HL-60/S4 (cell line): ENCODE results near the gene TECTB.

Source experiments
- in situ Hi-C: fragments of 300-500 bp; cut with MboI; formaldehyde crosslinking; loops from 2 replicates; pipeline ENCODE4 v1.14.3; 2022; ENCODE audit warnings: low sequenced_read_pairs

TECTB gene

DNA sequence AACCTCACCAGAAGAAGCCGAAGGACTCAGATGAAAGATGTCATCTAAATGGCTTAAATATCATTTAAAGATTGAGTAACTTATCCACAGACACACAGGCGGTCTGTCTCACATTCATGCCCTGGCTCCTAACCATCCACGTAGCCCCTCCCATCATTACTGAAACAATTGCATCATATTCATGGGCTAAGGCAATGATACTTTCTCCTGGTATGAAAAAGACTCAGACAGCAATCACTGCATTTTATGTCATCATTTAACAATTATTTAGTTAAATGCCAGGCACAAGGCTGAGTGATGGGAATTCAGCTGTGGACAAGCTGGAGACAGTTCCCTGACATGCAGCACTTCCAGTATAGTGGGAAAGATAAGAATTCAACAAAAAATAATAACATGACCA, 11.2 kb upstream of the TECTB start:
- in situ Hi-C loops = no loop called here

DNA sequence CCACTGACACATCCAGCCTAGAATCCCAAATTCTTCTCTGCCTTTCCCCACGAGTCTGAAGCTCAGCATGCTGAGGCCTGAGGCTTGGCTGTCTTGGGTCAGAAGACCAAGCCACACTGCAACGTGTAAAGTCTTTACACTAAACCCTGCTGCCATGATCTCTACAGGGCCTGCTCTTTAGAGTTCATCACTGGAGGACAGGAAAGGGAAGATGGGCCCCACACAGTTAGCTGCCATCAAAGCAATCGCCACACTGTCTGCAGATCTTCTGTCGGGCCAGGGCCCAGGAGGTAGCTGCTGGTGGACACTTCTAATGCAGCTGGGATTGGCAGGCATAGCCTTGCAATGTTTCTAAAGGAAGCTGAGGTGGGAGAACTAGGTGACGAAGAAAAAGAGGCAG, 8.4 kb upstream of the TECTB start:
- in situ Hi-C loops = no loop called here

GRCh38 chr10:112275512-112276245, 7.5 kb upstream of the TECTB start:
- in situ Hi-C loops = no loop called here

- in situ Hi-C loops = no loop called here
Measured at GRCh38 chr10:112278871-112279270, 4.3 kb upstream of the TECTB start.

DNA sequence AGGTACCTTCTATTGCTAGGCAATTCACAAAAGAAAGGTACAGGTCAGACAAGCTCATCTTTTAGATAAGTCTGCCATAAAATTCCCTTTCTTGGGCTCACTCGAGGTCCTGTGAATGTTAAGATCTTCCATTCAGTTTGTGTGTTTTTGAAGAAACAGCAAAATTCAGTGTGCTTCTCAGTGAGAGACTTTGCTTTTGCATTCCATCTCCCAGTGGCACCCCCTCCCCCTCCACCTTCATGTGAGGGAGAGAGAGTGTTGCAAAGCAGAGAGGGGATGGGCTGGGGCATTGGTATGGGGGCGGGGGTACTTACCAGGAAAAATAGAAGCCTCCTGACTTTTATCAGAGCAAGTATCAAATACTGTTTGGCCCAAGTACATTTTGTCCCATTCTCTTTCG, 3.8 kb upstream of the TECTB start:
- in situ Hi-C loops = no loop called here

DNA sequence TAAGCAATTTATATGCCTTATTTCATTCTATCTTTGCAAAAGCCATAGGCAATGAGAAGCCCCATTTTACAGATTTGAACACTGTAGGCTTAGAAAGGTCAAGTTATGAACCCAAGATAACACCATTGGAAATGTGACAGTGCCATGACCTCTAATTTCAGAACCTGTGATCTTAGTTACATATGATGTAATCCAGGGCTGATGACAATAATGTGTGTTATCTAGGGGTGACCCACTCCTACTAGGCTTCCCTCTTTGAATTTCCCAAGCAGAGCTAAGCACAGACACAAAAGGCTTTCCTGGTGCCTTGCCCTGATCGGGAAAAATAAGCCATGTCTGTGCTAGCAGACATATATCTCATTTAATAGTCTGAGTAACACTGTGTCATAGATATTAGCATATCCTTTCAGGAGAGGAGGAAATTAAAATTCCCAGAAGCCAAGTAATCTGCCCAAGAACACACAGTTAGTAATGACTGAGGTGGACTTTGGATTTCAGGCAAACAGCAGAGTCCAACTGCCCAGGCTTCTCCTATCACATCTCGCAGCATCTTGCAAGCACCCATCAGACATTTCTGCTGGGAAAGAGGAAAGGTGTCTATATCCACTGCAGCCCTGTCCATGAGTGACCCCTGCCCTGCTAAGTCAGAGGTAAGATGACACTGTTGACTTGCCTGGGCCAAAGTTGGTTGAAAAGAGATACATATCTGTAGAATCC, 2.8 kb upstream of the TECTB start:
- in situ Hi-C loops = no loop called here

DNA sequence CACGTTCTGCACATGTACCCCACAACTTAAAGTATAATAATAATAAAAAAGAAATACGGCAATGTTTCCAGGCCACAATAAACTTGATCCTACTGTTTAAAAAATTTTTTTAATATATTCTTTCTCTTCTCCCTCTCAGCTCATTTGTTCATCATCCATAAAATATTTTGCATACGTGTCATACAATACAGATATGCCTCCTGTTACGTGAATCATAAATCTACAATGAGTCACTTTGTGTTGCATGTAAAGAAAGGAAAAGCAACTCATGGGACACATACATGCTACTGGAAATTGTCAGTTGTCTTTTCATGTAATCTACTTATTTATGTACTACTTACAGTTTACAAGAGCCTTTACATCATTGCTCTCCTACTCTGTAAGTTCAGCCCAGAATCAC, 1.1 kb upstream of the TECTB start:
- in situ Hi-C loops = no loop called here

- in situ Hi-C loops = no loop called here
Measured at GRCh38 chr10:112286837-112287818, 3.9 kb downstream of the TECTB start.

DNA sequence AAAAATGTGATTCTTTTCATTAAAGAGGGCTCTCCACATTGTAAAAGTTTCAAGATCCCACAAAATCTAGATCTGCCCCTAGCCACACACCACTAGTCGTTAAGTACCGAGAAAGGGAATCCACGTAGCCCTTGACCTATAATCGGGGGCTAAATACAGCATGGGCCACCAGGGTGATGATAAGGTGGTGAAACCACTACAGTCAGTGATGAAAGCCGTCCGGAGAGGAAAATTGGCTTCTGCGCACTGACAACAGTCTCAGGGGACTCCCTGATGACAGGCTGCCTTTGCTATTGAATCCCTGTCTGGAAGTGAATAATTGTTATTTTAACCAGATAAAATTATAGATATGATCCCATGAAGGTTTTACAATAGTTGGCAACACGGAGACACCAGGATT, 4.6 kb downstream of the TECTB start:
- in situ Hi-C loops = no loop called here

DNA sequence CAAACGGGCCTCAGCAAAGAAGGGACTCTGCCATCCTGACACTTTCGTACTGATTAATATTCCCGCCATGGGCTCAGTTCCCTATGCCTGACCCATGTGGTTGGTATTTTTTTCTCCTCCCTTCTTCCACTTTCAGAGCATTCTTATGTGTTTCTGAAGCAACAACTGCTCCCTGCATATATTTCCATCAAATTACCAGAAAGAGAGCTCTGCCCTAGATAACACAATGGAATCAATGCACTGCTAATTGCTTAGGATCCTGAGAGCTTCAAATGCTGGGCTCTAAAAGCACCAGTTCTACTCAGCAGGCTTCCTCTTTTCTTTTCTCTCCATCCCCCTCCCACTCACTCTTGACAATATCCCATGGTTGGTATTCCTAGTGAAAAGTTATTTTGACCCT, 5.3 kb downstream of the TECTB start:
- in situ Hi-C loops = no loop called here

GRCh38 chr10:112289373-112290053, 6.3 kb downstream of the TECTB start:
- in situ Hi-C loops = no loop called here

GRCh38 chr10:112290054-112290373, 6.8 kb downstream of the TECTB start:
- in situ Hi-C loops = no loop called here

DNA sequence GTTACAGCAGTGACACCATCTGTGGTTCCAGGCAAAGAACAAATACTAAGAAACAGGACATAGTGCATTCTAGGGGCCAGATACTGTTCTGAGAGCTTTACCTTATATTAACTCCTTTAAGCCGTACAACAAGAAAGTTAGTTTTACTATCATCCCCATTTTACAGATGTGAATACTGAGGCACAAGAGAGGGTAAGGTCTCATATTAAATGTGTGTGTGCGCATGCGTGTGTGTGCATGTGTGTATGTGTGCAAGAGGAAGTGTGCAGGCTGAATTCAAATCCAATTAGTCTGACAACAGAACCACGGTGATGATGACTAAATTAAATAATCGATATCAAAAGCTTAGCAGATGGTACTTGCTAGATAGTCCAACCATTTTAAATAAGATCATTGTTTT, 11.0 kb downstream of the TECTB start:
- in situ Hi-C loops = no loop called here

- in situ Hi-C loops = no loop called here
Measured at GRCh38 chr10:112295853-112296830, 12.9 kb downstream of the TECTB start.

DNA sequence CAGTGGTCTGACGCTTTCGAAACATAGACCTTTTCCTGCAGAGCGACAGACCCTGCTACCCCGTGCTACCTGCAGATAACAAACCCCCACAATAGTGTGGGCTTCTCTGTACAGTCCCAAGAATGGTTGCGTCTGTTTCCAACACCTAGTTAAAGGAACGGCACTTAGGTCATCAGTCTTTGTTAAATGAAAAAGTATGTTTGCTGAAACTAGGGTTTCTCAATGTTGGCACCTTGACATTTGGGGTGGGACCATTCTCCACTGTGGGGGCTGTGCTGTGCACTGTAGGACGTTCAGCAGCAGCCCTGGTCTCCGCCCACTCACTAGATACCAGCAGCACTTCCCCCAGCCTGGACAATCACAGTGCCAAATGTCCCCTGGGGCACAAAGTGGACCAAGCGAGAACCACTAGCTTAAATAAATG, 13.7 kb downstream of the TECTB start:
- in situ Hi-C loops = no loop called here

DNA sequence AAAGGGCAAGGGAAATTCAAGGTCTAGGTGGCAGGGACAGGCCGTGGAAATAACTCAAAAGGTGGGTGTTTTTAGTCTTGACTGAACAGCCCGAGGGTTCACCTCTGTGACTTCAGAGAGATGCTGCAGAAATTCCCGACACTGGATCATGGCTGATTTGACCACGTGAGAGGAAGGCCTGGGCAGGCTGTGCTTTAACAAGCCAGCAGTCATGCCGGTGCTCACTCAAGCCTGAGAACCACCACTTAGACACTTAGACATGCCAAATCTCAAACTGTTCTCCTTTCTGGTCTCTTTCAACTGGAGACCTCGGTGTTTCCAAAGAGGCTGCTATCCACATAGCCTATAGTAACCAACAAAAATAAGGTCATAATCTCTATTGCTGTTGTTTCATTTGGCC, 15.4 kb downstream of the TECTB start:
- in situ Hi-C loops = no loop called here

DNA sequence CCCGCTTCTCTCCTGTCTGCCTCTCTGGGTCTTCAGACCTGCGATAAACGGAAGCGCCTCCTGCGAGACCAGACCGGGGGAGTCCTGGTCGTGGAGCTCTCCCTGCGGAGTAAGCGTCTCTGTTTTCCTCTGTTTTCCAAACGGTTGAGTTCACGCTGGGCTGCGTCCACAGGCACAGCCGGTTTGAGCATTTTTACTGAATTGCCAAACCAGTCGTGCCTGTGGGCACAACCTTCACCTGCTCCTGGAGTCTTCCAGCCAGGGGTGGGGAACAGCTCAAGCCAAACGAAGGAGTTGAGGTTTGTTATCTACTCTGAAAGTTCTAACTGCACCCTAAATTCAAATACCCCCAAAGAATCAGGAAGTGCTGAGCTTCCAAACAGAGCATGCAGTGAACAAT, 16.3 kb downstream of the TECTB start:
- in situ Hi-C loops = no loop called here

DNA sequence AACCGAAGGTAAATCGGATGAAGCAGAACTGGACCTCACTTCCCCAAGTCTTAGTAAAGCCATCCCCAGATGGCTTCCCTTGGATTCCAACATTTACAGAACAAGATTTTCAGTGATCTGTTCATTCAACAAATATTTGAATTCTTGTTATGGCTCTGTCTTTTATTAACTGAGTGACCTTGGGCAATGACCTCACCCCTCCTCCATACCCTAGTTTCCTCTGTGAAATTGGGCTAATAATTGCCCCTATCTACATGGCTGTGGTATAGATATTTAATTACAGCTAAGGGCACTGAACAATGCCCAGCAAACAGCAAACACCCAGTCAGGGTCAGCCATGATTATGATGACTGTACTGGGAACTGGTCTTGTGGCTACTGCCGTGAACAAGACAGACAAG, 19.1 kb downstream of the TECTB start:
- in situ Hi-C loops = no loop called here

DNA sequence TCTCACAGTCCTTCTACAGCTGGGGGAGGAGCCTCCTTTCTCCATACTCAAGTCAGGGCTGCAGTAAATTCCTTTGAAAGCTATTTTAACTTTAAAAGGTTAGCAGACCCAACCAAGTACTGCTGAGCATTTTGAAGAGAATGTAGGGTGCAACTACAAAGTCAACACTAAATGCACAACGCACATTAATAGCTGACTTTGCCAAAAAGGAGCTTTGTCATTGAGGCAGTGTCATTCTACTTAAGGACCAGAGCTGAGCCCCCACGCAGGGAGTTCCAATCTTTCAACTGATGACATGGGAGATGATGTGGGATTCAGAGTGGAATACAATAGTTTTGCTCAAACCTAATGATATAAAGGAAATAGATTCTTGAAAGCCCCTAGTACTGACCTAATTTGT, 20.3 kb downstream of the TECTB start:
- in situ Hi-C loops = no loop called here
